Fibroblast of mammary gland (primary cell): ENCODE results near the gene ASPG.

ENCODE experiments used
- DNase-seq: peaks from one replicate; pipeline ENCODE4 v3.0.0-alpha.2; 2010; ENCODE audit warnings: low read depth
- H3K4me3 ChIP-seq: 2 replicates; pipeline ENCODE4 v1.5.1; 2011; ENCODE audit warnings: low read depth, mild to moderate bottlenecking, low read length, moderate library complexity; ENCODE audit not compliant: control insufficient read depth
- CTCF ChIP-seq: conservative IDR thresholded peaks from 2 replicates; pipeline ENCODE4 v1.5.1; 2011; ENCODE audit warnings: low read depth, low read length, inconsistent platforms; ENCODE audit not compliant: control insufficient read depth, insufficient read depth

The ASPG gene

GRCh38 chr14:104164512-104164911, 79.0 kb downstream of the ASPG start:
- DNase-seq: no peak
- TF ChIP-seq CTCF: no peak

More at GRCh38 chr14:104164512-104164911, 79.0 kb downstream of the ASPG start:
- no peak overlapping the region for H3K4me3 ChIP-seq
